Renal pelvis (tissue), 4 donors: Measurements from ENCODE around the gene MOSMO. TPM values are rescaled to one million over a fixed set of nuclear protein-coding genes. Genes with fewer than 3 reads are reported as not detected.
"Not testable (repeated sequence)": the region's sequence is repeated elsewhere in the genome, so short reads cannot be mapped to it uniquely, and the experiment has no call there.

Experiments used
- DNase-seq: peaks from one replicate; pipeline ENCODE4 v3.0.0-alpha.2; 2013
- polyA plus RNA-seq, 3 donors: library from polyadenylated mRNA; unstranded; fragments of 120-200 nt; gene quantifications; one replicate each; pipeline ENCODE4 v1.2.1, GENCODE V29; 2013; ENCODE audit not compliant: insufficient read length in 3 of 3

Gene MOSMO
- polyA plus RNA-seq, 3 donors: 15.4 to 22.9 (median 22.8) TPM

DNA sequence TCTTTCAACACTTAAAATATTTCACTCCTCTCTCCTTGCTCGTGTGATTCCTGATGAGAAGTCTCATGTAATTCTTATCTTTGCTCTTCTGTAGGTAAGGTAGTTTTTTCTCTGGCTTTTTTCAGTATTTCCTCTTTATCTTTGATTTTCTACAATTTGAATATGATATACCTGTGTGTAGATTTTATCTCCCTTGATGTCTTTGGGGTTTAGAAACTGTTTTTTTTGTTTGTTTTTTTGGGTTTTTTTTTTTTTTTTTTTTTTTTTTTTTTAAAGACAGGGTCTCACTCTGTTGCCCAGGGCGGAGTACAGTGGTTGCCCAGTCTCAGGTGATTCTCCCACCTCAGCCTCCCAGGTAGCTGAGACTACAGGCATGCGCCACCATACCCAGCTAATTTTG lies 26.6 kb downstream of the MOSMO start:
- DNase-seq: no peak

DNA sequence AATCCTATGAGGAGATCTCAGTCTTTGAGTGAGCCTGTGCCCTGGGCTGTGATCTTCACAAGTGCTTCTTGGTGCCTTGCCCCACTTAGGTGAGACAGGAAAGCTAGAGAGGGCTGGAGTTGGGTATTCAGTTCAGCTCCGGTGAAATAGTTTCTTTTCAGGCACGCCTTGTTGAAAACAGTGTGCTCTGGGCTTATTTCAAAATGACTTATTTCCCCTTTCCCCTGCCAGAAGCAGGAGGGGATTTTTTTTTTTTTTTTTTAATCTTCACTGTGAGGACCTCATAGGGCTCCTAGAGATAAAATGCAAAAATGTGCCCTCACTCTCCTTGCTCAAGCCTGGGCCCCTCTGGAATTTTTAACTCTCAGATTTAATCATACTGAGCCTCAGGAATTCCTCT lies 27.2 kb downstream of the MOSMO start:
- no peak for DNase-seq

DNA sequence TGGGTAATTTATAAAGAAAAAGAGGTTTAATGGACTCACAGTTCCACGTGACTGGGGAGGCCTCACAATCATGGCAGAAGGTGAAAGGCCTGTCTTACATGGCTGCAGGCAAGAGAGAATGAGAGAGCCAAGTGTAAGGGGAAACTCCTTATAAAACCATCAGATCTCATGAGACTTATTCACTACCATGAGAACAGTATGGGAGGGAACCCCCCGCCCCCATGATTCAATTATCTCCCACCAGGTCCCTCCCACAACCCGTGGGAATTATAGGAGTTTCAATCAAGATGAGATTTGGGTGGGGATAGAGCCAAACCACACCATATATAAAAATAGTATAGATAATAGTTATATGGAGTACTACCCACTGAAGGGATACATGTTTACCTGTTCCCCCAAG lies 36.0 kb downstream of the MOSMO start:
- DNase-seq: not testable (repeated sequence)

DNA sequence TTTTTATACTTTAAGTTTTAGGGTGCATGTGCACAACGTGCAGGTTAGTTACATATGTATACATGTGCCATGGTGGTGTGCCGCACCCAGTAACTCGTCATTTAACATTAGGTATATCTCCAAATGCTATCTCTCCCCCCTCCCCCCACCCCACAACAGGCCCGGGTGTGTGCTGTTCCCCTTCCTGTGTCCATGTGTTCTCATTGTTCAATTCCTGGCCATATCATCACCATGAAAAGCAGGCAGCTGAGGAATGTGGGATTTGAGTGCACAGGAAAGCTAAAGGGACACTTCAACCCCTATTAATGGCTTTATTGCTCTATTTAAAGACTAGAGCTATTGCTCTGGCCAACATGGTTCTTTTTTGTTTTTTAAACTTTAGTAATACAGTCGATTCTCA lies 38.0 kb downstream of the MOSMO start:
- not testable (repeated sequence) for DNase-seq

DNA sequence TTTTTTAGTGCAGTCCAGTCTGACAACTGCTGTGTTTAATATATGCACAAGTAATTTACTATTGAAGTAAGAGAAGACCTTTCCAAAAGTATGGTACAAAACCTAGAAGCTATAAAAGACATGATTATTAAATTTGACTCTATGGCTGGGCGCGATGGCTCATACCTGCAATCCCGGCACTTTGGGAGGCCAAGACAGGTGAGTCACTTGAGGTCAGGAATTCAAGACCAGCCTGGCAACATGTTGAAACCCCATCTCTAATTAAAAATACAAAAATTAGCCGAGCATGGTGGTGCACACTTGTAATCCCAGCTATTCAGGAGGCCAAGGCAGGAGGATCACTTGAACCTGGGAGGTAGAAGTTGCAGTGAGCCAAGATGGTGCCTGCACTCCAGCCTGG lies 43.1 kb downstream of the MOSMO start:
- no peak for DNase-seq

DNA sequence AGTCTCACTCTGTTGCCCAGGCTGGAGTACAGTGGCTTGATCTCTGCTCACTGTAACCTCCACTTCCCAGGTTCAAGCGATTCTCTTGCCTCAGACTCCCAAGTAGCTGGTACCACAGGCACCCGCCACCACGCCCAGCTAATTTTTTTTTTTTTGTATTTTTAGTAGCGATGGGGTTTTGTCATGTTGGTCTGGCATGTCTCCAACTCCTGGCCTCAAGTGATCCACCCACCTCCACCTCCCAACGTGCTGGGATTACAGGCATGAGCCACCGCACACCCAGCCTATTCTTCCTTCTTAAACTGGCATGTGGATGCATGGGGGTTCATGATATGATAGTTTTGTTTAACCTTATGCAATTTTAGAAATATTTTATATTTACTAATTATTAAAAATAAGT lies 45.1 kb downstream of the MOSMO start:
- no peak for DNase-seq

DNA sequence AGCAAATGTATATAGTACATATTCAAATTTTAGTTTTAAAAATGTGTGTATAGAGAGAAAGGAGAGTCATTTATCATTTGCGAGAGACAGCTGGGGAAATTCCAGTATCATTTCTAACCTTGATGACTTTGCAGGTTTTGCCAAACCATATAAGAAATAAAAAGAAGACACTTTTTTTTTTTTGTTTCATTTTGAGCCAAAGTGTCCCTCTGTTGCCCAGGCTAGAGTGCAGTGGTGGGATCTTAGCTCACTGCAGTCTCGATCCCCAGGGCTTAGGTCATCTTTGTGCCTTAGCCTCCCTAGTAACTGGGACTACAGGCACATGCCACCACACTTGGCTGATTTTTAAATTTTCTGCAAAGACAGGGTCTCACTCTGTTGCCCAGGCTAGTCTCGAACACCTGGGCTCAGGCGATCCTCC lies 46.0 kb downstream of the MOSMO start:
- no peak for DNase-seq

DNA sequence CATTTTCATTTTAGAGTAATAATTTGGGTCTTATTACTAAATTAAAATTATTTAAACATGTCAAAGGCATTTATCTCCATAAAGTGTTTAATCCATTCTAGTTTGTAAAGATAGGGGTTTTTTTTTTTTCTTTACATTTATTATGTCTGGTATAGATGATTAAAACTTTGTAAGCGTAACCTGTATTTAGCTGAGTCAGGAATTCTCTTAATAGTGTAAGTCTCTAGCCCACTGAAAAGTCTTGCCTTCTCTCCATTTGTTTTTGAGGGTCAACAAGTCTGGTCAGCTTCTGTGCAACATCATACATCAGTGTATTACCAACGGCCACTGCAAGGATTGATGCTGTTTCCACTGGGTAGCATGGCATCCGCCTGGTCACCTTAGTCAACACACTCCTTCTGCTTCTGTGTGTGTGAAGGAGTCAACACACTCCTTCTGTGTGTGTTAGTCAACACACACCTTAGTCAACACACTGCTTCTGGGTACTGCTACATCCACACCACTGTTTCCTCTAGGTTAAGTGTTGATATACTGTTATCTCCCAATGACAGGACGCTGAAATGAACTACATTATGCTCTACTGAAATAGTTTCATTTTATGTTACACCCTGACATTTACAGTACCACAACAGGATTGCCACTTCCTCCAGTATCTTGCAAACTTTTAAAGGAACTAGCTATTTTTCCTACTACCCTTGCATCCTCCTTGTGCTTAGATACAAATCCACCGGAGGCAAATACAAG lies 47.1 kb downstream of the MOSMO start:
- no peak for DNase-seq

DNA sequence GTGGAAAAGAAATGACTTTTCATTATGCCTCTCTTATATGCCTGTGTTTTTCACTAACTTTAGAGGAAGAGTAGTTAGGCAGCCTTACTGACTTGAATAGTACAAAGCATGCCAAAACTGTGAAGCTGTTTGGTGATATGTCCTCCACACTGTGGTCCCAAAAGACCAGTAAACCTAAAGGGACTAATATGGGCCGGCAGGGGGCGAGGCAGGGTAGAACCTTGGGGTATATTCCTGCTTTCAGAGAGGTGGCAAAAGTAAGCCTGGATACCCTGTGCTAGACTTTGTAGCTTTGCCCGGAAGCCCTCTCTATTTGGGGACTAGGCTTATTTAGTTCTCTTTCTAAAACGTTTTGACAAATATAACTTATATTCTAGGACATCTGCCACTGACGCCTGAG lies 48.0 kb downstream of the MOSMO start:
- DNase-seq: no peak

DNA sequence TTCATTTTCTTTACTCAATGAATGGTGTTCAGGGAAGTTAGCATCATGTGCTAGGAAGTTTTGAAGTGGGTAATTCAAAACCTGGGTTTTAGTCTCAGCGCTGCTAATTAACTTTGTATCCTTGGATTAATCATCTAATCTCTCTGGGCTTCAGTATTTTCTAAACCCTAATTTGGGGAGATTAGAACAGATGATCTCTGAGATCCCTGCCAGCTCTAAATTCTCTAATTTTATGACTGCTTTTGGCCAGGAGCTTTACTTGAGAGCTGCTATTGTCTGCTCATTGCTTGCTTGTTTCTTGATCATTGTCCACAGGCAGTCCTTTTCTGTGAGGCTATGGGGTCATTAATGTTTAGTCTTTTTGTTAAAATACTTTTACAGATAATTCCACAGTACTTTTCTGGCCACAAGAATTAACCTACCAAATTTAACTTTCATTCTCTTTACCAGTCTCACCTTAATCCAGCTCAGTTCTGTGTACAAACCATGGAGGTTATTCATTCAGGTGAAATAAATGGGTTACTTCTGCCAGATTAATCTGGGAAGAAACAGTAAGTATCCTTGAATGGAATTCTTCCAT lies 56.1 kb downstream of the MOSMO start:
- DNase-seq: no peak

DNA sequence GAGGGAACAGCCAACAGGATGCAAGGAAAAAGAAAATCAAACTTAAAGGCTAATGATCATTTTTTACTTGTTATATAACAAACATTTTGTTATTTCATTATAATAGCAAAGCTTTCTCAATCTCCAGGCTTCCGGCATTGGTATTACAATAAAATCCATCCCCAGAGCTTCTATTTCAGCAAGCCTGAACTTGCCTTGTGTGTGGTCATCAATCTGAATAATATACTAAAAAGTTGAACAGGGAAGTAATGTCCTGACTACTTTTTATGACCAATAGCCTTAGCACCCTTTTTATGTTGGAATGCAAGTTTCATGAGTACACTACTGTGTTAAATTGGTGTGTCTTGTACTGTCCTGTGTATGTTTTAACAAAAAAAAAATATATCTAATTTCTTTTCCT lies 57.3 kb downstream of the MOSMO start:
- DNase-seq: no peak

DNA sequence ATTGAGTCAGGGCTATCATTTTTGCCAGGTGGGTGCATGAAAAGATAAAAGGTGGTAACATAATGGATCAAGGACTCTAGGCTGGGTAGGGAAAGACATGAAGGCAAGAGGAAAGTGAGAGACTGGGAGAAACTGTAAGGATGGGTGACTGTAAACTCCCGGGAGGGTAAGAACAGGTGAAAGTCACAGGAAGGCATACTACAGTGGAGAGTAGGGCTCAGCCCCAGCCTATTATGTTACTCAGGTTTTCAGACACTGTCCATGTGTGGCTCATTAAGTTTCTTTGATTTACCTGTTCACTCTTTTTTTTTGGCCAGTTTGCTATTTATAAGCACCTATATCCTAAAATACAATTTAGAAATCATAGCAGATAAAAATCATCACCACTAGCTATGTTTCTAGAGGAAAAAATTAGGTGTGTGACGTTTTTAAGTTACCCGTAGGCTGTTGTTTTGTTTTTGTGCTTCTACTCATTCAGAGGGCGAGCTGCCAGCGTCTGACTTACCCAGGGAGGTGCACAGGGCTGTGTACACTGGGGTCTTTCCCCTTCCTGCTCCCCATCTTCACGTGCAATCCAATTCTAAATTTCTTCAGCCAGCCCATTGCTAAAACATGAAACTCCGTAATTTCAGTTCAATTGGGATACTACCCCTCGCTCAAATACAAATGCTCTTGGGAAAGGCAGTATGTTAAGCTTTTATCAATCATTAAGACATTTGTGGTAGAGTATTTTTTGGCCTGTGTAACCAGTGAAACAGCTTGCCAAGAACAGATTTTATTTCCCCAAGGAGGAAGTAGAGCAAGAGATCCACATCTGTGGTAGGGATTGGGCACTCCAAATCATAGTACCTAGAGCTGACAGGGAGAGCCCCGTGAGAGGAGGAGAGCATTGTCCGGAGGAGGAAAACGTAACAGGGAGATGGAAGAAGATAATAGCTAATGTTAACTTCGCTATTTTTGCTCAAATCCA lies 62.7 kb downstream of the MOSMO start:
- DNase-seq: no peak

DNA sequence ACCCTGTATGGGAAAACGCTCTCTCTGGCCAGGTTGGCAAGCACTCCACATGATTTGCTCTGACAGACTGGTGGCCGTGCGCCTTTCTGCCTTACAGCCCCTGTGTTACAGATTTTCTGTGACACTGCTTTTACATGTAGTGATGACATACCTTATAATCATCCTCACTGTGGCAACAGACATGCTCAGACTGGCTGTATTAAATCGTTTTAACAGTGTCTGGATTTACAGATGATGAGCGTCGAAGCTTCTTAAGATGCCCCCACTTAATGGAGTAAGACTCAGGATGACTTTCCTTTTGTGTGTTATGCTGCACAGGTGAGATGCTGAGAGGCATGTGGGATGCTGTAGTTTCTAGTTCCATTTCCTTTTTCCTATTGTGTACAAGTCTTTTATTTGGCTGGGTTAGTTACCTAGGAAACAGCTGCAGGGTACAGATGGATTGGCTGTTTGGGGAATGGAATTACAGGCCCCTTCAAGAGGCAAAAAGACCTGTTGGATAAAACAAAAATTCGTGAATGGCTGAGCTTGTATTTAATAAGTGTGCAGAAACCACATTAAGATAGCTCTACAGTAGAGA lies 63.5 kb downstream of the MOSMO start:
- no peak for DNase-seq

DNA sequence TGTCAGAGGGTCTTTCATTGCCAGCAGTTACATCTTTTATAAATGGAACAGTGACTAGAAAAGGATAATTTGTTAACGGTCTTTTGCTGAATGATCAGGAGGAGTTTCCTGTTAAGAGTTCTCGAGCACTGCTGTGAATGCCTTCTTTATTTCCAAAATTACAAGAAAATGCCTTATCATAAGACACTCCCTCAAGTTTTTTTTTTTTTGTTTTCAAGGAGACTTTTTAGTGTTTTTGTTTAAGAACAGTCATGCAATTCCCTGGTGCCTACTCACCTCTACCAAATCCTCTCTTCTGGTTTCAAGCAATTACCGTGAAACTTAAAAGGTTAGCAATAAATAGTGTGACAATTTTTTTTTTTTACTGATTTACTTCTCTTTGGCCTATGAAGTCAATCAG lies 65.4 kb downstream of the MOSMO start:
- DNase-seq: no peak

DNA sequence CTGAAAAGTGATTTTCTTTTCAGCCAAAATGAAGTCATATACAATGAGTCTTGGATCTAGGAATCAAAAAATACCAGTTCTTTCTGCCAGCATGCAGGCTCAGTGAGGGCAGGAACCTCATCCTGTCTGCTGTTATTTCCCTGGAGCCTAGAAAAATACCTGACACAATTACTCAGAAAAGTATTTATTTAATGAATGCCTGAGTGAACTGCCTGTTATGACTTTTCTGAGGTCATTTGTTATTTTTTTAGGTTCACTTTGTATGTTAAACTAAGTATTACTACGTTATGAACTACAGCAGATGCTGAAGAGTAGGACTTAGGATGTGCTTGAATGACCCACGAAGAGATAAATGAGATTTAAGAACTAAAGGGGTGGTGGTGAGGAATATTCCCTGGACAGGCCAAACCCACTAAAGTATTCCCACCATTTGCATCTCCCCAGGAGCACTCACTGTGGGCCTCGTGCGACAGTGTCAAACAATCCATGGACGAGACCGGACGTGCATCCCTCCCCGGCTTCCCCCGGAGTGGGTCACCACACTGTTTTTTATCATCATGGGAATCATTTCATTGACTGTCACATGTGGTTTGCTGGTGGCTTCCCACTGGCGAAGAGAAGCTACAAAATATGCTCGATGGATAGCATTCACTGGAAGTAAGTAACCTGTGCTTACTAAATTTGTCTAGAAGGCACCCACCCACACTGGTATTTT lies 67.3 kb downstream of the MOSMO start:
- no peak for DNase-seq

DNA sequence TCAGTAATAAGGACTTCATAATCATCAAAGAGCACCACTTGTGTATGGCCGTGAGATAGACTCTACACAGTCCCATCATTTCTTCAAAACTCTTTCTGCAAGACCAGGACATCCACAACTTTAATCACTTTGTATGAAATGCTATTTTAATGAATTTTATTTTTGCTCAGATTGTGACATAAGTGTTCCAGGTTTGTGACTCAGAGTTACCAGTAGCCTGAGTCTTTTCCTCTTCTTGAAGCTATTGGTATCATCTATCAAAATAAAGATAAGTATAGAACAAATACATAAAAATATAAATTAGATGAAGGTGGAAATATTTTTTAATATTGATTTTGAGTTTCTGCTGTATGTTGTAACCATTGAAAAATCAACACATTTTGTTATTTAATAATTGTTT lies 67.9 kb downstream of the MOSMO start:
- DNase-seq: no peak

DNA sequence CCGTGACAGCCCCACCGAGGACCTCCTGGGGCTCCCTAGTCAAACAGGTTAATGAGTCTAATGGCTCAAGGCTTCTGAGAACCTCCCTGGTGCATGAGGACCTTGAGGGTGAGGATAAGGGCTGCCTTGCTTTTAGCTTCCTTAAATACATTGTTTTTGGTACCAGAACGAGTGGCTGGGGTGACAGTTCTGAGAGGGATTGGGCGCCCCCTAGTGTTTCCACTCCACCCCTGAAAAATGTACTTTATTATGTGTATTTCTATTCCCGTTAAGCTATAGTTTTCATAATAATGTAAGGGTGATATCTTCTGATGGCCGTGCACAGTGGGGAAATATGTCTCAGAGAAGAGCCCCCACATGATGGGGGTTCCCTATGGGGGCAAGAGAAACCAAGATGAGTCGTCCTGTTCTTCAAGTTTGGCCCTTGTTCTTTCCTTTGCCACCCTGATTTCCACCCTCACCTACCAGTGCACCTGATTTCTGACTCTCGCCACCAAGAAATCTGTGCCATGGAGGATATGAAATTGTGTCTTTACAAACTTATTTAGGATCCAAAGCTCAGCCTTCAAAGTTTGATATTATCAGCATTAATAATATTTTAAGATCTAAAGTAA lies 69.9 kb downstream of the MOSMO start:
- DNase-seq: peak; percentile 36

DNA sequence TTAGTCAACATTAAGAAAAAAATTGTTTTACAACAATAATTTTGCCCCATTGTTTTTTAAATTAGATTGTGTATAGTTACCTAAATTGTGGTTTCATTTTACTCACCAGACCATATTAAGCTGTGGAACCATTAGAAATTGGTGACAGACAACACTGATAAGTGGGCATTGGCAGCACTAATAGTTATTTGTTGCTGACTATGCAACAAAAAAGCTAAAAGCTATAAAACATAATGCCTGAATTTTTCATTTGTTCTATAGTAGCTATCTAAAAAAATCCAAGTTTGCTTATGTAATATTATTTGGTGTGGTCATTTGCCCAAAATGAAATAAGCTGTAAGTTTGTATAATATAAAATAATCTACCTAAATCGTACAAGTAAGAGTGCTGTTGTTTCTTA lies 70.7 kb downstream of the MOSMO start:
- DNase-seq: no peak

DNA sequence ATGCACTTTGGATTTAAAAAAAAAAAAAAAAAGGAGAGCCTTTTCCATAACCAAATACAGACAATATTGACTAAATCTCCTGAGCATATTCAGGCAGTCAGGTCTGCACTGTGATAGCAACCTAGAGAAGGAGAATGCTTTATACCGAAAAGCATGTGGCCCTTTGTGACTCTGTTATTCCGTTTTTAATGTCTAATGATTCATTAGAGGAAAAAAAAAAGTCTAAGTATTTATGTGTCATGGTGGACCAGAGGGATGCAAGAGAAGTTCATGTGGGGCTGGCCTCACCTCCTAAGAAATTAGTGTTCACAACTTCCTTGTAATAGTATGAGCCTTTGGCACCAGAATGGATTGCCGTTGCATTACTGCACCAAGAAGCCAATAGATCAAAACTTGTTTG lies 73.1 kb downstream of the MOSMO start:
- DNase-seq: no peak

DNA sequence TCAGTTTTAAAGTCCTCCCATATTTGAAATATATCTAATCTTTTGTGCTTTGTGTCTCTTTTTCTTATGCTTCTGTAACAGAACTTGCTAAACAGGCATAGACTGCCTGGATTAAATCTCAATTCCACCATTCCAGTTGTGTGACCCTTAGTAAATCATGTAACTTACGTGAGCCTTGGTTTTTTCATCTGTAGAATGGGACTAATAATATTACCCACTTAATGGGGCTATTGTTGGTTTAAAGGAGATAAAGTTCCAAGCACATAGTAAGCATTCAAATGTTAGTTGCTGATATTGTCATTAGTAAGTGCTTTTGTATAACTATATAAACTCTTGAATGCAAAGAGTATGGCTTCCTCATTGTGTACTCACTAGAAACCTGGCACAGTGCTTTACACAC lies 78.5 kb downstream of the MOSMO start:
- no peak for DNase-seq

DNA sequence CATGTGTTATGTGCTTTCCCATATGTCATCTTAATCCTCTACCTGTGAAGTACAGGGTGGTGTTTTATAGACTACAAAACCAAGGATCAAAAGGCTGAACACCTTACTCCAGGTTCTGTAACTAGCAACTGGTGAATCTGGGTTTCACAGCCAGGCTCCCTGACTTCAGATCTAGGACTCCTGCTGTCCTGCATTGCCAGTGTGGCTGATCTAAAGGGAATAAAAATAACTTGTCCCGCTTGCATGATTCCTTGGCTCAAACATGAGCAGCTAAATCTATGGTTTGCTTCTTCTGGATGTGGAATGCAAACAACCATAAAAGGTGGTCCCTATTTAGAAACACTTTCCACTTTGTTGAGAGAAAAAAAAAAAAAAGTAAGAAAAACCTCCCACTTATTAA lies 80.7 kb downstream of the MOSMO start:
- no peak for DNase-seq
